Panc1 (cell line): ENCODE measurements around the gene GOPC. TPM values are rescaled to one million over a fixed set of nuclear protein-coding genes. Genes with fewer than 3 reads are reported as not detected.

Source experiments
- ATAC-seq: fragments of 200-7000 bp; cut with Tn5 transposase; 2 replicates; pipeline ENCODE4 v1.9.1; 2020; ENCODE audit warnings: mild to moderate bottlenecking, moderate library complexity
- BruUV-seq: library from RNA; stranded (reverse); fragments of 400-500 nt; replicated peaks from 2 replicates; lab custom pipeline; 2021; lab: Mats Ljungman, UMichigan
- CTCF ChIA-PET: fragments of 300-600 bp; sonication (Branson Sonifier 250); formaldehyde crosslinking; loops from one replicate; lab custom pipeline; 2022; ENCODE audit warnings: antibody characterized with exemption; lab: Charles Lee
- POLR2A ChIA-PET: fragments of 300-600 bp; sonication (Branson Sonifier 250); formaldehyde crosslinking; loops from one replicate; lab custom pipeline; 2022; ENCODE audit warnings: antibody characterized with exemption; lab: Charles Lee
- DNase-seq: peaks from one replicate; pipeline ENCODE4 v3.0.0-alpha.2; 2010; ENCODE audit warnings: low read depth, low spot score
- H3K27ac ChIP-seq: 2 replicates; pipeline ENCODE4 v1.5.1; 2011; ENCODE audit warnings: mild to moderate bottlenecking, low read length, inconsistent platforms
- H3K27me3 ChIP-seq: fragments of 200-500 bp; sonication (Bioruptor generic); 2 replicates; pipeline ENCODE4 v1.6.0; 2014; ENCODE audit warnings: low read length, inconsistent platforms; ENCODE audit not compliant: control insufficient read depth, insufficient read depth
- H3K36me3 ChIP-seq: fragments of 200-500 bp; sonication (Bioruptor generic); 2 replicates; pipeline ENCODE4 v1.5.1; 2014; ENCODE audit warnings: inconsistent platforms, mild to moderate bottlenecking, low read length, moderate library complexity; ENCODE audit not compliant: control insufficient read depth, insufficient read depth
- H3K4me1 ChIP-seq: 2 replicates; pipeline ENCODE4 v1.5.1; 2011; ENCODE audit warnings: inconsistent platforms, mild to moderate bottlenecking, low read length, moderate library complexity; ENCODE audit not compliant: control insufficient read depth, insufficient read depth
- H3K4me3 ChIP-seq, 2 experiments: 2 replicates each; pipeline ENCODE4 v1.5.1; 2011 to 2012; ENCODE audit warnings: low read depth in 2 of 2, low read length in 2 of 2, mild to moderate bottlenecking in 2 of 2, inconsistent platforms in 1 of 2, moderate library complexity in 1 of 2
- H3K9me3 ChIP-seq: fragments of 200-500 bp; sonication (Bioruptor generic); 2 replicates; pipeline ENCODE4 v1.5.1; 2014; ENCODE audit warnings: low read depth, mild to moderate bottlenecking, inconsistent platforms, low read length, moderate library complexity; ENCODE audit not compliant: control insufficient read depth, insufficient read depth
- CTCF ChIP-seq: fragments of 450-650 bp; IDR thresholded peaks from 2 replicates; pipeline ENCODE4 v1.5.1; 2017; ENCODE audit warnings: mild to moderate bottlenecking
- POLR2AphosphoS5 ChIP-seq: IDR thresholded peaks from 2 replicates; pipeline ENCODE4 v1.6.1; 2012; ENCODE audit warnings: mild to moderate bottlenecking, low read depth, low read length, moderate library complexity
- SIN3A ChIP-seq: IDR thresholded peaks from 2 replicates; pipeline ENCODE4 v1.6.1; 2012; ENCODE audit warnings: low read depth, mild to moderate bottlenecking, low read length, moderate library complexity, borderline replicate concordance; ENCODE audit not compliant: insufficient read depth
- TCF7L2 ChIP-seq: IDR thresholded peaks from 2 replicates; pipeline ENCODE4 v1.6.1; 2011; ENCODE audit warnings: mild to moderate bottlenecking, low read depth, low read length, inconsistent platforms
- in situ Hi-C: cut with HindIII; loops from 2 replicates; pipeline ENCODE4 v1.10.0; 2016; ENCODE audit warnings: low sequenced_read_pairs, low pct_unique_long_range_greater_than_20kb
- intact Hi-C: fragments of 100-400 bp; cut with micrococcal nuclease; formaldehyde crosslinking; loops from one replicate; pipeline ENCODE4 v1.10.0; 2022; ENCODE audit not compliant: unreplicated experiment
- total RNA-seq: library from RNA; stranded (reverse); gene quantifications from one replicate; pipeline ENCODE4 v1.2.1, GENCODE V29; 2021; ENCODE audit not compliant: unreplicated experiment
- TF ChIP-seq, protein P1 (sequence below), 2 experiments: IDR thresholded peaks; 2 replicates each; pipeline ENCODE4 v1.6.1; 2011 to 2012; ENCODE audit warnings: low read depth in 2 of 2, control low read depth in 1 of 2, low read length in 1 of 2, mild to moderate bottlenecking in 1 of 2, moderate library complexity in 1 of 2; ENCODE audit not compliant: insufficient read depth in 1 of 2

Gene GOPC
- total RNA-seq, 1 experiment from 2014 or later: 32.2 TPM

DNA sequence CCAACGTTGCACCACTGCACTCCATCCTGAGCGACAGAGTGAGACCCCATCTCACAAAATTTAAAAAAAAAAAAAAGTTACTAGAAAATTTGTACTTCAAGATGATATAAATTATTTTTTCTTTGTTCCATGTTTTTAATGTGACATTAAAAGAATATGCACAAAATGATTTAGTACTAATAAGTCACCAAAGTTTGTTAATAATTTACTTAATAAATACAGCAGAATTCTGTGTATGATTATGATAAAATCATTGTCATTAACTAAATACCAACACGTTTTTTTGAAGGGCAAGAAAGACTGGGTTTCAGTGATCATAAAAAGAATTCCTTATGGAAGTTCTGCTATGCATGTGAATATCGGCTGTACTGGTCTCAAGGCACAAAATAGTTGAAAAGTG lies 28.1 kb downstream of the GOPC start:
- DNase-seq (no peak), ATAC-seq (no peak)
- no peak overlapping the region for H3K27ac ChIP-seq
- H3K27me3 ChIP-seq: no peaks in the 10 kb centered on the region
- no TSS peak for BruUV-seq
- ChIA-PET POLR2A (no interaction called here), CTCF (no interaction called here)
- H3K4me3 ChIP-seq: no peak overlapping the region
- in situ Hi-C loops (no loop called here), intact Hi-C loops (no loop called here)
- TF ChIP-seq POLR2AphosphoS5 (no peak), TCF7L2 (no peak), CTCF (no peak), SIN3A (no peak)
- TF ChIP-seq, protein P1, sequence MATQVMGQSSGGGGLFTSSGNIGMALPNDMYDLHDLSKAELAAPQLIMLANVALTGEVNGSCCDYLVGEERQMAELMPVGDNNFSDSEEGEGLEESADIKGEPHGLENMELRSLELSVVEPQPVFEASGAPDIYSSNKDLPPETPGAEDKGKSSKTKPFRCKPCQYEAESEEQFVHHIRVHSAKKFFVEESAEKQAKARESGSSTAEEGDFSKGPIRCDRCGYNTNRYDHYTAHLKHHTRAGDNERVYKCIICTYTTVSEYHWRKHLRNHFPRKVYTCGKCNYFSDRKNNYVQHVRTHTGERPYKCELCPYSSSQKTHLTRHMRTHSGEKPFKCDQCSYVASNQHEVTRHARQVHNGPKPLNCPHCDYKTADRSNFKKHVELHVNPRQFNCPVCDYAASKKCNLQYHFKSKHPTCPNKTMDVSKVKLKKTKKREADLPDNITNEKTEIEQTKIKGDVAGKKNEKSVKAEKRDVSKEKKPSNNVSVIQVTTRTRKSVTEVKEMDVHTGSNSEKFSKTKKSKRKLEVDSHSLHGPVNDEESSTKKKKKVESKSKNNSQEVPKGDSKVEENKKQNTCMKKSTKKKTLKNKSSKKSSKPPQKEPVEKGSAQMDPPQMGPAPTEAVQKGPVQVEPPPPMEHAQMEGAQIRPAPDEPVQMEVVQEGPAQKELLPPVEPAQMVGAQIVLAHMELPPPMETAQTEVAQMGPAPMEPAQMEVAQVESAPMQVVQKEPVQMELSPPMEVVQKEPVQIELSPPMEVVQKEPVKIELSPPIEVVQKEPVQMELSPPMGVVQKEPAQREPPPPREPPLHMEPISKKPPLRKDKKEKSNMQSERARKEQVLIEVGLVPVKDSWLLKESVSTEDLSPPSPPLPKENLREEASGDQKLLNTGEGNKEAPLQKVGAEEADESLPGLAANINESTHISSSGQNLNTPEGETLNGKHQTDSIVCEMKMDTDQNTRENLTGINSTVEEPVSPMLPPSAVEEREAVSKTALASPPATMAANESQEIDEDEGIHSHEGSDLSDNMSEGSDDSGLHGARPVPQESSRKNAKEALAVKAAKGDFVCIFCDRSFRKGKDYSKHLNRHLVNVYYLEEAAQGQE (IDR thresholded peaks at IDR 0.05; ENCODE audit: insufficient read depth in 1 of 2, low read depth in 2 of 2, low read length in 1 of 2): no peak
- H3K4me1 ChIP-seq: no peaks in the 10 kb centered on the region
- no peaks in the 10 kb centered on the region for H3K9me3 ChIP-seq
- peaks cover 15% of the 10 kb centered on the region; the same call in 1 of the 2 replicates for H3K36me3 ChIP-seq

DNA sequence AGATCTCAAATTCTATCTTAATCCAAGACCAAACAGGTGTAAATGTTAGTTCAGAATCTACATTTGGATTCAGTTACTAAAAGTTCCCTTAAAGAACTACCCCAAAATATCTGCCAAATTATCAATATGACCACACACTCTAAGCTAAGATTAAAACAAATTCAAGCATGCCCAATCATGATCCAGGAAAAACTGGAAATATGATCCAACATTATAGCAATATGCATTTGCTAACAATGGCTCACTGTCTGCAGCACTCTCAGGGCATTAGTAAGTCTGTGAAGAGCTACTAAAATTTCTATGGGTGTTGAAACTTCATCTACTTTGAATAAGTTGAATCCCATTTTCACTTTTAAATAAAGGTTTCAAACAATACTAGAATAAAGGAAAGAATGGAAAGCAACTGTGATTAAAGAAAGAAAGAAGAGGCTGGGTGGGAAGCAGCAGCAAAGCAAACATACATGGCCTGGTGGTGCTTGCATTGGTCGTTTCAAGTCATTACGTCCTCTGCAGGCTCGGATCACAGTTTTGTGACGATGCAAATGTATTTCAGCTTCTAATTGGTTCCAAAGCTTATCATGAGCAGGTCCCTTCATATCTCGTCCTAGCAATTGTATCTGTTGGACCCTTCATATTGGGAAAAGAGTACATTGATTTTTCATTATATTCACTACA lies 29.2 kb downstream of the GOPC start:
- Histone ChIP-seq H3K36me3 (peaks cover 23% of the 10 kb centered on the region; the same call in 1 of the 2 replicates), H3K9me3 (no peaks in the 10 kb centered on the region), H3K27ac (no peak overlapping the region), H3K27me3 (no peaks in the 10 kb centered on the region), H3K4me1 (no peaks in the 10 kb centered on the region), H3K4me3 (no peak overlapping the region)
- no peak for DNase-seq
- intact Hi-C loops (no loop called here), in situ Hi-C loops (no loop called here)
- BruUV-seq: no TSS peak
- ChIA-PET POLR2A (no interaction called here), CTCF (interaction anchor here (0.7 kb wide), 1 partner anchor 508 kb away, joined by 3 read pairs; no protein-coding TSS in a partner anchor)
- no peak for TF ChIP-seq SIN3A
- TF ChIP-seq, protein P1 (IDR thresholded peaks at IDR 0.05; ENCODE audit: insufficient read depth in 1 of 2, low read depth in 2 of 2, low read length in 1 of 2): no peak
- no peak for TF ChIP-seq POLR2AphosphoS5
- TF ChIP-seq TCF7L2: no peak
- ATAC-seq: no peak
